GM13977 (cell line): ENCODE data around the gene WDR27.
"Not testable (repeated sequence)": the region's sequence is repeated elsewhere in the genome, so short reads cannot be mapped to it uniquely, and the experiment has no call there.

Experiments
- DNase-seq: peaks from one replicate; pipeline ENCODE4 v3.0.0; 2012; ENCODE audit warnings: low spot score
- CTCF ChIP-seq: IDR thresholded peaks from 2 replicates; pipeline ENCODE4 v1.5.1; 2012; ENCODE audit warnings: mild to moderate bottlenecking, control low read depth; ENCODE audit not compliant: insufficient read depth; ENCODE audit errors: extremely low read depth, missing control alignments
- in situ Hi-C: fragments of 300-500 bp; cut with MboI; formaldehyde crosslinking; loops from one replicate; pipeline ENCODE4 v1.12.0; 2022; ENCODE audit warnings: low sequenced_read_pairs, low pct_unique_long_range_greater_than_20kb, mixed read lengths, inconsistent platforms; ENCODE audit not compliant: unreplicated experiment

Gene WDR27

DNA sequence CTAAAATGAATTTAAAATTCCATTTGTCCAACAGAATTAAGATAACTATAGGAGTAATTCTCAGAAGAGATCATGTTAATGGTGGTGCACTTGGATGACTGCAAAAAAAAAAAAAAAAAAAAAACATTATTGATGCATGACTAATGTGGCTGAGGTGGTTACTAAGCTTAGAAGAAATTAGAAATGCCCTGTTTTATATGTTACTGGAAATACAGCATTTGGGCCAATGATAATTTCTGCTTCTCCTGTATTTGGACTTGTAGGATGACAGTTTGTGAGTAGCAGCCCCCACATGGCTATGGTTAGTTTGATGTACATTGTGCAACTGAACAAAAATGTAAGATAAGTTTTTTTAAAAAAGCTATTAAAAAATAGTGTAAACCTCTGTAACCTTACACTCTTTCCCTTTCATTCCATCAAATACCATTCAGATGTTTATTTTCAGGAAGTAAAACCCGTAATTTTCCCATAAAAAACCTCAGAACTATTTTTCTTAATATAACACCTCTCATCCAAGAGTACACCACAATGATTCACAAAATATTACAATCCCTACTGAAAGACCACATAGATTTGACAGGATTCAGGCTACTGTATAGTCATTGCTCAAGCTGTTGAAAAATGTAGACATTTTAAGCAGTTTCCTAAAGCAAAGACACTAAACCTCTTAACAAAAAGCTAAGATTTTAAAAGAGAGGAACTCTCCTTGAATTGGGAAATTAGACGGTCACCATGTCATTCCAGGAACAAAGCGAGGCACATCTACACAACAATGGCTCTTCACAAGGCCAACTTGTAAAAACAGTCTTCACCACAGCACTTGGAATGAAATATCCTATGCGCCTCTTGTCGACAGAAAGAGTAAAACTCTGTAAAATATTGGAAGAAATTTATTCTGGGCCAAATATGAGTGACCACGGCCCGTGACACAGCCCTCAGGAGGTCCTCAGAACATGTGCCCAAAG, 83.0 kb downstream of the WDR27 start:
- no peak for TF ChIP-seq CTCF
- no peak for DNase-seq
- in situ Hi-C loops, result no loop called here

DNA sequence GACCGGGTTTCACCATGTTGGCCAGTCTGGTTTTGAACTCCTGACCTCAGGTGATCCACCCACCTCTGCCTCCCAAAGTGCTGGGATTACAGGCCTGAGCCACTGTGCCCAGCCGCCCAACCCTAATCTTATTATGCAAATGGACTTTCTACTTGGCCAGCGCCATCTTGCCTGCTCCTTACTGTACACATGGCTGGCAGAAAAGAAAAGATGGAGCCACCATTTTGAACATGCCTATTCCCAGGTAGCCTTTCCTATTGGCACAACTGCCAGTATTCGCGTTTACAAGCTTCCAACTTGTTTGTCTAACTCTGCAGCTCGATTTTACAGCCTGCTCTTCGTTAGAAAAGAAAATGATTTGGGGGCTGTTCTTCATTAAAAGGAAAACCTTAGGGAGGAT, 84.3 kb downstream of the WDR27 start:
- no peak for DNase-seq
- in situ Hi-C loops, result no loop called here
- TF ChIP-seq CTCF, result no peak

DNA sequence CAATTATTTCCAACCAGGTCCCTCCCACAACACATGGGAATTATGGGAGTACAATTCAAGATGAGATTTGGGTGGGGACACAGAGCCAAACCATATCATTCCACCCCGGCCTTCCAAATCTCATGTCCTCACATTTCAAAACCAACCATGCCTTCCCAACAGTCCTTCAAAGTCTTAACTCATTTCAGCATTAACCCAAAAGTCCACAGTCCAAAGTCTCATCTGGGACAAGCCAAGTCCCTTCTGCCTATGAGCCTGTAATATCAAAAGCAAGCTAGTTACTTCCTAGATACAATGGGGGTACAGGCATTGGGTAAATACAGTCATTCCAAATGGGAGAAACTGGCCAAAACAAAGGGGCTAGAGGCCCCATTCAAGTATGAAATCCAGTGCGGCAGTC, 93.2 kb downstream of the WDR27 start:
- in situ Hi-C loops, result not testable (repeated sequence)

DNA sequence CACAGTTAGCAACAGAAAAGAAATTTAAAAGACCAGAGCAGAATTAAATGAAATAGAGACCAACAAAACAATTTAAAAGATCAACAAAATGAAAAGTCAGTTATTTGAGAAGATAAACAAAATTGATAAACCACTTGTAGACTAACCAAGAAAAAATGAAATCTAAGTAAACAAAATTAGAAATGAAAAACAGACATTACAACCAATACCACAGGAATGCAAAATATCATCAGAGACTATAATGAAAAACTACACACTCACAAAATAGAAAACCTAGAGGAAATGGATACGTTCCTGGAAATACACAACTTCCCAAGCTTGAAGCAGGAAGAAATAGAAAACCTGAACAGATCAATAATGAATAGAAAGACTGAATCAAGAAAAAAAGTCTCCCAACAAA, 97.8 kb downstream of the WDR27 start:
- no peak for TF ChIP-seq CTCF
- DNase-seq, result no peak
- in situ Hi-C loops, result no loop called here

More for the DNA sequence above, 93.2 kb downstream of the WDR27 start:
- not testable (repeated sequence) for DNase-seq

DNA sequence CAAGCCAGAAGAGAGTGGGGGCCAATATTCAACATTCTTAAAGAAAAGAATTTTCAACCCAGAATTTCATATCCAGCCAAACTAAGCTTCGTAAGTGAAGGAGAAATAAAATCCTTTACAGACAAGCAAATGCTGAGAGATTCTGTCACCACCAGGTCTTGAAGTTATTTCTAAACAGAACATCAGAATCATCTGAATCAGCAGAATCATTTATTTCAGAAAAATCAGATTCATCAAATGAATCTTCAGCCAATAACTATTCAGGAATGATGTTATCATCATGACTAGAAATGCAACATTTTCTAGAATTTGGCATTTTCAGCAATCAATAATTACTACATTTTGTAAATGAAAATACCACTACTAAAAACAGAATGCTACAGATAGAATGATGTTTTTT, 100.7 kb downstream of the WDR27 start:
- DNase-seq, in situ Hi-C loops: not testable (repeated sequence)

DNA sequence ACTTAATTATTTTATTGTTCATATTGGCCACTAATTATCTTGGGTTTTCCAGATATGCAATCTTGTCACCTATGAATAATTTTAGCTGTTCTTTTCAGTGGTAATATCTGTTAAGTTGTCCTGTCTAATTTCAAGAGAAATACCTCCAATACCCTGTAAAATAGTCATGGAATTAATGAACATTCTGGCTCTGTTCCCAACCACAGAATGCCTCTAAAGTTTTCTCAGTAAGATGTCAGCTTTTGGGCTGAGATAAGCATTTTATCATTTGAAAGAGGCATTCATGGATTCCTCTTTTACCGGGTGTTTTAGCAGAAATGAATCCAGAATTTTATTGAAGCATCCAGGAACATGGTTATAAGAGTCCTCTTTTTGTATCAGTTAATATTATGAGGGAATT, 109.3 kb downstream of the WDR27 start:
- no peak for DNase-seq
- in situ Hi-C loops, result no loop called here
- TF ChIP-seq CTCF, result no peak

GRCh38 chr6:169591616-169592015, 110.2 kb downstream of the WDR27 start:
- in situ Hi-C loops, result no loop called here
- no peak for TF ChIP-seq CTCF
- no peak for DNase-seq

DNA sequence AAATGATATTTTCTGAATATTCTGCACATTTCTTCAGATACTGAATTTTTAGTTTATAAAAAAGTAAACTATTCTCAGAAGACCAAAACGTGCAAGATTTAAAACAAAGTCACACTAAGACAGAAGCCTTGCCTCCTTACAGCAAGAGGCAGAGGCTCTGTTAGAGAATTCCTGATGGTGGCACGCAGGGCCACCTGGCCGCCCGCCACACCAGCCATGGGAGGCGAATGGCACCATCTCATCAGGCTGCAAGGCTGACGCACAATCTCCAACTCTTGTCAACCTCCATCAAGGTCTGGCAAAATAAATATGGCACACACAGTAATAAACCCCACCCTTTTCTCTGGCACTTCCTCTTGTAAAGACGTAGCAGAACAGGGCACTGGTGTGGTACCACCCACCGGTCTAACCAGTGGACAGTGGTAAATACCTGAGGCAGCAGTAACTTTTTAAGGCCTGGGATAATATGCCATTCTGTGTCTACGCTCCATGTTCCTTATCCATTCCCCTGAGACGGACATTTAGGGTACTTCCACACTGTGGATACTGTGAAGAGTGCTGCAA, 111.4 kb downstream of the WDR27 start:
- no peak for DNase-seq
- in situ Hi-C loops, result no loop called here
- no peak for TF ChIP-seq CTCF
